H9 (cell line): ENCODE measurements around the gene RARB. TPM values are rescaled to one million over a fixed set of nuclear protein-coding genes. Genes with fewer than 3 reads are reported as not detected.

Experiments used
- DNase-seq: peaks from one replicate; pipeline ENCODE4 v3.0.0-alpha.2; 2017
- H2AFZ ChIP-seq: one replicate; pipeline ENCODE4 v1.6.1; 2013; ENCODE audit warnings: mild to moderate bottlenecking, low read length, control low read depth, moderate library complexity
- H2AK5ac ChIP-seq: 2 replicates; pipeline ENCODE4 v1.6.1; 2013; ENCODE audit warnings: low read length, control low read depth, mixed read lengths; ENCODE audit not compliant: insufficient read length
- H2BK120ac ChIP-seq: one replicate; pipeline ENCODE4 v1.6.1; 2013; ENCODE audit warnings: low read depth, mild to moderate bottlenecking, low read length, control low read depth, inconsistent platforms; ENCODE audit not compliant: poor library complexity, severe bottlenecking
- H2BK12ac ChIP-seq: 2 replicates; pipeline ENCODE4 v1.6.1; 2013; ENCODE audit warnings: low read length, control low read depth, mixed read lengths, low read depth; ENCODE audit not compliant: insufficient read length
- H2BK15ac ChIP-seq: 2 replicates; pipeline ENCODE4 v1.6.1; 2013; ENCODE audit warnings: low read depth, low read length, control low read depth
- H2BK20ac ChIP-seq: one replicate; pipeline ENCODE4 v1.6.1; 2013; ENCODE audit warnings: low read depth, mild to moderate bottlenecking, low read length, control low read depth, inconsistent platforms; ENCODE audit not compliant: poor library complexity, severe bottlenecking
- H2BK5ac ChIP-seq: 2 replicates; pipeline ENCODE4 v1.6.1; 2013; ENCODE audit warnings: low read length, control low read depth, mixed read lengths; ENCODE audit not compliant: insufficient read length
- H3K14ac ChIP-seq: 2 replicates; pipeline ENCODE4 v1.6.1; 2013; ENCODE audit warnings: low read length, control low read depth; ENCODE audit not compliant: insufficient read depth
- H3K18ac ChIP-seq: 2 replicates; pipeline ENCODE4 v1.6.1; 2013; ENCODE audit warnings: low read depth, mild to moderate bottlenecking, mixed read lengths, low read length, control low read depth; ENCODE audit not compliant: insufficient read length
- H3K23ac ChIP-seq: 2 replicates; pipeline ENCODE4 v1.6.1; 2013; ENCODE audit warnings: low read length, control low read depth, mixed read lengths, low read depth; ENCODE audit not compliant: insufficient read length
- H3K23me2 ChIP-seq: 2 replicates; pipeline ENCODE4 v1.6.1; 2013; ENCODE audit warnings: low read depth, mild to moderate bottlenecking, mixed read lengths, low read length, control low read depth; ENCODE audit not compliant: insufficient read length, poor library complexity, severe bottlenecking
- H3K27ac ChIP-seq: 2 replicates; pipeline ENCODE4 v1.5.1; 2013; ENCODE audit warnings: low read length, control low read depth, mixed read lengths, low read depth; ENCODE audit not compliant: insufficient read length
- H3K27me3 ChIP-seq: 2 replicates; pipeline ENCODE4 v1.6.1; 2013; ENCODE audit warnings: low read length, control low read depth, inconsistent platforms; ENCODE audit not compliant: insufficient read depth
- H3K4ac ChIP-seq: 2 replicates; pipeline ENCODE4 v1.6.1; 2013; ENCODE audit warnings: low read depth, mild to moderate bottlenecking, control low read depth, inconsistent platforms, low read length, moderate library complexity
- H3K4me1 ChIP-seq: 2 replicates; pipeline ENCODE4 v1.6.1; 2013; ENCODE audit warnings: low read length, control low read depth, inconsistent platforms; ENCODE audit not compliant: insufficient read depth
- H3K4me2 ChIP-seq: 2 replicates; pipeline ENCODE4 v1.6.1; 2013; ENCODE audit warnings: low read length, control low read depth, mixed read lengths; ENCODE audit not compliant: insufficient read length, insufficient read depth
- H3K56ac ChIP-seq: 2 replicates; pipeline ENCODE4 v1.6.1; 2013; ENCODE audit warnings: low read depth, mild to moderate bottlenecking, mixed read lengths, low read length, control low read depth; ENCODE audit not compliant: insufficient read length
- H3K79me1 ChIP-seq: 2 replicates; pipeline ENCODE4 v1.6.1; 2013; ENCODE audit warnings: low read depth, mild to moderate bottlenecking, moderate library complexity, low read length, control low read depth, inconsistent platforms; ENCODE audit not compliant: insufficient read depth, poor library complexity, severe bottlenecking
- H3K79me2 ChIP-seq: 2 replicates; pipeline ENCODE4 v1.6.1; 2013; ENCODE audit warnings: low read length, control low read depth, inconsistent platforms; ENCODE audit not compliant: insufficient read depth
- H3K9ac ChIP-seq: 2 replicates; pipeline ENCODE4 v1.6.1; 2013; ENCODE audit warnings: low read length, control low read depth, mixed read lengths; ENCODE audit not compliant: insufficient read length; ENCODE audit errors: extremely low read depth
- H3K9me3 ChIP-seq: one replicate; pipeline ENCODE4 v1.6.1; 2013; ENCODE audit warnings: low read depth, low read length, inconsistent platforms; ENCODE audit not compliant: control insufficient read depth
- H3T11ph ChIP-seq: one replicate; pipeline ENCODE4 v1.6.1; 2013; ENCODE audit warnings: mild to moderate bottlenecking, low read length, control low read depth, inconsistent platforms
- H4K20me1 ChIP-seq: one replicate; pipeline ENCODE4 v1.6.1; 2013; ENCODE audit not compliant: control insufficient read depth, insufficient read length, insufficient read depth
- H4K5ac ChIP-seq: 2 replicates; pipeline ENCODE4 v1.6.1; 2013; ENCODE audit warnings: low read depth, mild to moderate bottlenecking, mixed read lengths, low read length, control low read depth; ENCODE audit not compliant: insufficient read length
- H4K8ac ChIP-seq: replicated peaks from 2 replicates; pipeline ENCODE4 v1.6.1; 2013; ENCODE audit warnings: low read length, control low read depth, mixed read lengths, low read depth; ENCODE audit not compliant: insufficient read length
- H4K91ac ChIP-seq: 2 replicates; pipeline ENCODE4 v1.6.1; 2013; ENCODE audit warnings: low read depth, mild to moderate bottlenecking, moderate library complexity, mixed read lengths, low read length, control low read depth; ENCODE audit not compliant: insufficient read length
- H3K27ac Mint-ChIP-seq, 3 experiments: 2 replicates in 2 of 3; 3 replicates in 1 of 3; pipeline ENCODE4 v1.8.0; 2020 to 2021; ENCODE audit warnings: mixed read lengths in 3 of 3, mild to moderate bottlenecking in 1 of 3, moderate library complexity in 1 of 3
- H3K27me3 Mint-ChIP-seq: 2 replicates; pipeline ENCODE4 v1.8.0; 2021; ENCODE audit warnings: low read depth, mild to moderate bottlenecking, moderate library complexity, mixed read lengths
- H3K36me3 Mint-ChIP-seq, 3 experiments: 2 replicates in 2 of 3; 3 replicates in 1 of 3; pipeline ENCODE4 v1.8.0; 2020 to 2021; ENCODE audit warnings: low read depth in 3 of 3, mixed read lengths in 3 of 3; ENCODE audit not compliant: insufficient read depth in 1 of 3
- H3K4me1 Mint-ChIP-seq, 2 experiments: 2 replicates each; pipeline ENCODE4 v1.8.0; 2020; ENCODE audit warnings: mixed read lengths in 2 of 2
- H3K4me3 Mint-ChIP-seq, 2 experiments: 2 replicates in 1 of 2; 3 replicates in 1 of 2; pipeline ENCODE4 v1.8.0; 2020 to 2021; ENCODE audit warnings: mild to moderate bottlenecking in 2 of 2, mixed read lengths in 2 of 2, moderate library complexity in 1 of 2
- H3K9me3 Mint-ChIP-seq, 2 experiments: 2 replicates in 1 of 2; 3 replicates in 1 of 2; pipeline ENCODE4 v1.8.0; 2020; ENCODE audit warnings: mild to moderate bottlenecking in 2 of 2, mixed read lengths in 2 of 2, moderate library complexity in 1 of 2
- WGBS: extraction: QIAGEN DNeasy Blood & Tissue Kit; methylation state at CpG from one replicate; pipeline ENCODE4 v1.1.7; 2013; ENCODE audit warnings: missing lambda C conversion rate, low lambda C conversion rate, mixed read lengths; ENCODE audit not compliant: insufficient read length; ENCODE audit errors: extremely low coverage; 5-methylcytosine and 5-hydroxymethylcytosine counted together
- total RNA-seq: library from RNA; stranded (reverse); gene quantifications from 2 replicates; pipeline ENCODE4 v1.2.1, GENCODE V29; 2021
- TF ChIP-seq, protein P1 (sequence below): fragments of 200-600 bp; sonication (generic); conservative IDR thresholded peaks from 3 replicates; pipeline ENCODE4 v1.8.0; 2021; ENCODE audit warnings: antibody characterized with exemption, mild to moderate bottlenecking

RARB gene
- total RNA-seq, 1 experiment from 2014 or later = 0.22 TPM

DNA sequence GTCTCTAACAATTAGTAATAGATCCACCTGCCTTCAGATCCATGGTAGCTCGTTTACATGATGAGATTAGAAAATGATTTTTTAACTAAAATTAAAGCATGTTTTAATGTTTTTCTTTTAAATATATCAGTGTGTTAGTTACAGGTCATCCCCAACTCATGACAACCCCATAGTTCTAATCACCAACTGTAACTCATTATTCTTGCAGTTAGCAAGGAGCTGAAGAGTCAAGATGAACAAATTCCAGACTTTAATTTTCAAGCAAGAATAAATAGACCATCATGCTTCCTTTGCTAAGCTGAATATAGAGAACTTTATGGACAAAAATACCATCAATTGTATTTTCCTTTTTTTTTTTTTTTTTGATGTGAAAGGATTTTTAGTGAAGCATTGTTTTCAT, 135.5 kb downstream of the RARB start:
- no peak overlapping the region for H3K18ac ChIP-seq
- no peak overlapping the region for H3K14ac ChIP-seq
- no peaks in the 10 kb centered on the region for H3K79me2 ChIP-seq
- no peaks in the 10 kb centered on the region for H3K9me3 Mint-ChIP-seq
- H3K56ac ChIP-seq = no peak overlapping the region
- H3K4ac ChIP-seq = no peak overlapping the region
- WGBS = no CpG with 5 or more reads among the region's 1 CpG
- H2BK20ac ChIP-seq = no peak overlapping the region
- H3K4me1 Mint-ChIP-seq = peaks cover 0 to 2% of the 10 kb centered on the region in 2 experiments; a peak in 1 of 4 replicates
- no peak overlapping the region for H3K4me3 Mint-ChIP-seq
- H2BK5ac ChIP-seq = no peak overlapping the region
- no peak overlapping the region for H2BK120ac ChIP-seq
- H2BK15ac ChIP-seq = no peak overlapping the region
- DNase-seq = no peak
- no peak overlapping the region for H3K27ac Mint-ChIP-seq
- no peak overlapping the region for H3K9ac ChIP-seq
- H3K9me3 ChIP-seq = no peaks in the 10 kb centered on the region
- H3K27ac ChIP-seq = no peak overlapping the region
- H4K8ac ChIP-seq = no peak overlapping the region
- H4K5ac ChIP-seq = no peak overlapping the region
- no peaks in the 10 kb centered on the region for H3K23me2 ChIP-seq
- no peak overlapping the region for H2BK12ac ChIP-seq
- H2AFZ ChIP-seq = no peak overlapping the region
- no peaks in the 10 kb centered on the region for H3K36me3 Mint-ChIP-seq
- no peaks in the 10 kb centered on the region for H3K4me1 ChIP-seq
- H3K27me3 ChIP-seq = no peaks in the 10 kb centered on the region; the same call in 1 of the 2 replicates
- H4K20me1 ChIP-seq = no peaks in the 10 kb centered on the region
- no peak overlapping the region for H4K91ac ChIP-seq
- no peaks in the 10 kb centered on the region for H3K79me1 ChIP-seq
- H3K23ac ChIP-seq = no peak overlapping the region
- no peak overlapping the region for H3T11ph ChIP-seq
- TF ChIP-seq, protein P1, sequence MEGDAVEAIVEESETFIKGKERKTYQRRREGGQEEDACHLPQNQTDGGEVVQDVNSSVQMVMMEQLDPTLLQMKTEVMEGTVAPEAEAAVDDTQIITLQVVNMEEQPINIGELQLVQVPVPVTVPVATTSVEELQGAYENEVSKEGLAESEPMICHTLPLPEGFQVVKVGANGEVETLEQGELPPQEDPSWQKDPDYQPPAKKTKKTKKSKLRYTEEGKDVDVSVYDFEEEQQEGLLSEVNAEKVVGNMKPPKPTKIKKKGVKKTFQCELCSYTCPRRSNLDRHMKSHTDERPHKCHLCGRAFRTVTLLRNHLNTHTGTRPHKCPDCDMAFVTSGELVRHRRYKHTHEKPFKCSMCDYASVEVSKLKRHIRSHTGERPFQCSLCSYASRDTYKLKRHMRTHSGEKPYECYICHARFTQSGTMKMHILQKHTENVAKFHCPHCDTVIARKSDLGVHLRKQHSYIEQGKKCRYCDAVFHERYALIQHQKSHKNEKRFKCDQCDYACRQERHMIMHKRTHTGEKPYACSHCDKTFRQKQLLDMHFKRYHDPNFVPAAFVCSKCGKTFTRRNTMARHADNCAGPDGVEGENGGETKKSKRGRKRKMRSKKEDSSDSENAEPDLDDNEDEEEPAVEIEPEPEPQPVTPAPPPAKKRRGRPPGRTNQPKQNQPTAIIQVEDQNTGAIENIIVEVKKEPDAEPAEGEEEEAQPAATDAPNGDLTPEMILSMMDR = no peak
- no peak overlapping the region for H3K4me2 ChIP-seq
- H3K27me3 Mint-ChIP-seq = peaks cover 2% of the 10 kb centered on the region
- no peak overlapping the region for H2AK5ac ChIP-seq
